Measurements from ENCODE around the gene AJM1.

- TF ChIP-seq POLR2AphosphoS5 (IDR thresholded peaks at IDR 0.05) (no peak), CTCF (IDR thresholded peaks at IDR 0.05; ENCODE audit: poor library complexity, severe bottlenecking) (no peak)
These were observed 40.0 kb upstream of the AJM1 start for GRCh38 chr9:136802321-136802720.
